ENCODE data around the gene PLEKHA7.
"Not testable (repeated sequence)": the region's sequence is repeated elsewhere in the genome, so short reads cannot be mapped to it uniquely, and the experiment has no call there.

PLEKHA7 gene

DNA sequence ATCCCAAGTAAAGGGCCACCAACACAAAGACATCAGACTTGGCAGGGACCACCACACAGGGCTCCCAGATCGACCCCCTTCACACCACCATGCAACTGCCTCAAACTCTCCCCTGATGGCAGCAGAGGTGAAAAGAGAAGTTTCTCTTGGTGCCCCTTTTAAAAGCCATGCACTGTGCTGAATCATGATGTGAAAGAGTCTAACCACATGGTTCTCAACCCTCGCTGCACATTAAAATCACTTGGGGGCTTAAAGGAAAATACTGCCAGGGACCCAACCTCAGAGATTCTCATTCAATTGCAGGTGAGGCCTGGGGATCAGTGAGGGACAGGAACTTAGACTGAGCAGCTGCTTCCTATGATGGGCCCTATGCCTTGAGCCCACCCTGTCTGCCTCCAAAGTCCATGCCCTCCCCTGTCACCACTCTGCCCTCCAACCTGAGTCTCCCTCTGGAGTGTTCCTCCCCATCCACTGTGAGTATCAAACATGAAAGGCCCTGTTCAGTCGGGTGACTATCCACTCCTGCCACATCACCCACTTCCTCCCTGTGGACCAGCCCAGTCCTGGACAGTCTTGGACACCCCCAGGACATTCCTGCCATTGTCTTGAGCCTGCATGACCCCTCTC lies 40.8 kb downstream of the PLEKHA7 start:
- DNase-seq: no peak

DNA sequence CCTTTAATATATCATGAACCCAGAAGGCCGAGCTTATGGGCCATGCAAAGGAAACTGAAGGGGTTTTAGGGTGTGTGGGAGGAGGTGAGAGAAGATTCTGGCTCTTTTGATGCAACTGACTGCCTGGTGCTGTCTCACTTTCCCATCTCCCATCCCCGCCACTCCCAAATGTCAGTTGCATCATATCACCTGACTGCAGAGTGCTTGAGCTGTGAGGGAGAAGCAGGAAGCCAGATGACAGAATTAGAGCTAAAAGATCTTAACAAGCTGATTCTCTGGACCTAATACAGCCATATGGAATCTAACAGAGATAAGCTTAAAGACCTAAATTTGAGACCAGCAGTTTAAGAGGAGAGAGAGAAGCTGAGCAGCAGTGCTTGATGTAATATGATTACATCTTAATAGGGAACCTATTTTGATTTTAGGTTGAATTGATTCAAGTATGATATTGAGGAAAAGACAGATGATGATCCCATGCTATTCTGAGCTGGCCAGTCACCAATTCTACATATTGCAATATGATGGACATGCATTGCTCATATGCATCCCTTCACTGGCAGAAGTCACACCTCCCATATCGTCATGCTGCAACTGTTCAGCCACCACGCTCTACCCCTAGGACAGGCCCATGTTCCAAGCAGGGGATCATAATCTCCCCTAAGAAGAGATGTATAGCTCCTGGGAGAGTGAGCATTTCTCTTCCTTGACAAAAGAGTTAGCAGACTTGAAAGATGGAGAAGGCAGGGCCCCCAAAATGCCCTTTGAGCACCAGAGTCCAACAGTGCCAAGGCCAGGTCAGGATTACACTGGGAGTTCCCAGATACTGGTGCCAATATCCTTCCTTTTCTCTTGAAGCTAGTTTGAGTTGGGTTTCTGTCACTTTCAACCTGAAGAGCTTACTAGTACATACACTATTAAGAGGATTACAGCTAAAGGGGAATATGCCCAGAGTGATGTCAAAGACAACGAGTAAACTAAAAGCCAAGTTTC lies 44.9 kb downstream of the PLEKHA7 start:
- DNase-seq: no peak

DNA sequence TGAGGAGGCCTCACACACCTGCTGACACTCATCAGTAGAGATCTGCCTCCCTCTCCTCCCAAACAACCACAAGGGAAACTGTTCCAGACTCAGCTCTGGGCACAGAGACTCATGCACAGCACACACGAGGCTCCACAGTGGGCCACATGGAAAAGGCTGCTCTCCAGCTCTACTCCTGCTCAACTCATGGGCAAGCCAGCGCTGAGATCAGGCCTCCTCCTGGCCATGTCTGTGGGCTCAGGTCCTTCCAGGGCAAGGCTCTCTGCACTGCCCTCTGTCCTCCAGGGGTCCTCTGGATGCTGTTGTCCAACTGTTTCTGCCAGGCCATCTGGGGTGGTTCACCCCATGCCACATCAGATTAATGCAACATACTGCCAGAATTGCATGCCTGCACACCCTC lies 46.0 kb downstream of the PLEKHA7 start:
- DNase-seq: no peak

DNA sequence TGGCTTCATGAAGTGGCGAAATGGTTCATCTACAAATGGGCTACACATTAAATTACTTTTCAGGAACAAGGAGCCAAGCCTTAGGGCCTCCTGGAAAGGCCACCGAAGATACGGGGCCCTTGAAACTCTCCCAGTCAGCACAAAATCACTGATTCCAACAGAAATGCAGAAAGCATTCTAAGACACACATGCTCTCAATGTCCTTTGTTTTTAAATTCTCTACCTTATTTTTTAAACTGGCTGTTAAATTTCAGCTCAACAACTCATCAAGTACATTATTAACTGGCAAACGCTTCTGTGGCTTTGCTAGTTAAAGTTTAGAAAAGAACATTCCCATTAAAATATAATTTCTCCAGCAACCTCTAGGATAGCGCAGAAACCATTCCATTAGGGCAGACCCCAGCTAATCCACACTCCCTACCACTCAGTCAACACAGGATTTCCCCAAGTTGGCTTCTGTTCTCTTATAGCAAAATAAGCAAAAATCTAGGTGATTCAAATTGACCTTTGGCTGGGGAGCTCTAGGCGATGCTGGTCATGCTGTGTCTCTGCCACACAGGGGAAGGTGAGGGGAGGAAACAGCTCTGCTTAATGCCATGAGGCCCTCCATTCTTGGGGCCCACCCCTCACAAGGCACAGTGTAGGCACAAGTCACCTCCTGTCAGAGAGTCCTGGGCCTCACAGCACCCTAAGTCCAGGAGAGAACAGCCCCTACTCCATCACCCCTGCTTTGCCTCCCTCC lies 47.1 kb downstream of the PLEKHA7 start:
- DNase-seq: no peak

DNA sequence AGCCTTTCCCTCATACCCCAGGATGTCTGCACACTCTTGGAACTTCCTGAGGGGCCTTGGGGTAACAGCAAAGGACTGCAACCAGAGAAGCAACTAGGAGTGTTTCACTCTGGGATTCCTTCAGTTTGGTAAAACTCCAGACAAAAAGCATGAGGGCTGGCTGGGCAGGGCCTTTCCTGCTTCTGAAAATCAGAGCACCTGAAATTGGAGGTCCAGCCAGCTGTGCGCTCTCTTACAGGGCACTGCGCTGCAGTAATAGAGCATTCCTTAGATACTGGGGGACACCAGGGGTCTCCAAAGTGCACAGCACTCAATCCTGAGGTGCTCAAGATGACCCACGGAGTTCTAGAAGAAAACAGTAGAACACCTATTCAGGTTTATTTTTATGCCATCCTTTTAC lies 49.7 kb downstream of the PLEKHA7 start:
- no peak for DNase-seq

DNA sequence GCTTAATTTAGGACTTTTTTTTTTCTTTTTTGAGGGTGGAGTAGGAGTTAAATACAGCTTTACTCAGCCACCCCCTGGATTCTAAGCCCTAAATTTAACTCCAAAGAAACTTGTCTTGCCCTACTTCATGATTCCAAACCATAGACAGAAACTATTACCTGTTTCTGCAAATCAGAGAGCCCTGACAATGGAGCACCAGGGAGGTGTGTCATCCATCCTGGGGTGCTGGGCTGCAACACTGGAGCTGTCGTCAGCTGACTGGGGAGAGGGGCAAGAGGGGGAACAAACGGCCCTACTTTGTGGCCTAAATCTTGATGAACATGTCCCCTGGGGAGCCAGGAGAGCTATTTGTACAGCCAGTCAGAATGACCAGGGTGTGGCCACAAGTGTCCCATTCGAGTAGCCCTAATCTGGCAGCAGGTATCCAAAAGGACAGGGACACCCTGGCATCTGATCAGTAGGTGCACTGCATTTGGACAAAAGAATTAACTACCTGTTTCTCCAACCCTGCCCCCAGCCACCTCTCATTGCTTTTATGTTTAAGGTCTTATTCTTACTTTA lies 50.8 kb downstream of the PLEKHA7 start:
- no peak for DNase-seq

DNA sequence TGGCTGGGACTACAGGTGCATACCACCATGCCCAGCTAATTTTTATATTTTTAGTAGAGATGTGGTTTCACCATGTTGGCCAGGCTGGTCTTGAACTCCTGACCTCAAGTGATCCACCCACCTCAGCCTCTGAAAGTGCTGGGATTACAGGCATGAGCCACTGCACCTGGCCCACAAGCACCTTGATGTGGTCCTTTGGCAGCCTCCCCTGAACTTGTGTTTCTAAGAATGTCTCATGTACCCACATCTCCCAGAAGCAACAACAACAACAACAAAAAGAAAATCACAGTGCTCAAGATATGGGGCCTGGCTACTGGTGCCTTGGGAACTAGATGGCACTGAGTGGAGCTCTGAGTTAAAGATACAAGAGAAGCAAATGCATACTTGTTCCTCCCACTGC lies 51.6 kb downstream of the PLEKHA7 start:
- DNase-seq: not testable (repeated sequence)

DNA sequence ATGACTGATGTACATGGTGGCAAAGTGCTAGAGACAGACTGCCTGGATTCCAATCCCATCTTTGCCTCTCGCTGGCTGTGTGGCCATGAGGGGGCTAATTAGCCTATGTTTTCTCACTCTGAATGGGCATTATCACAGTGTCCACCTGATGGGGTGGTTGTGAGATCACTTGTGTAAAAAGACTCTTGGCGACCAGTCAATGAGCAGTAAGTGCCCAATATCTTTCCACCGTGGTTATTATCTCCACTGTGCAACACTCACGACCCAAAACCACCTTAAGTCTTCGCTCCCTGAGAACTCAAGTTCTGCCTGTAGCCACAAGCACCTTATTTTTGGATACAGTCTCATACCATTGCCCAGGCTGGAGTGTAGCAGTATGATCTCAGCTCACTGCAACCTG lies 52.1 kb downstream of the PLEKHA7 start:
- DNase-seq: no peak

DNA sequence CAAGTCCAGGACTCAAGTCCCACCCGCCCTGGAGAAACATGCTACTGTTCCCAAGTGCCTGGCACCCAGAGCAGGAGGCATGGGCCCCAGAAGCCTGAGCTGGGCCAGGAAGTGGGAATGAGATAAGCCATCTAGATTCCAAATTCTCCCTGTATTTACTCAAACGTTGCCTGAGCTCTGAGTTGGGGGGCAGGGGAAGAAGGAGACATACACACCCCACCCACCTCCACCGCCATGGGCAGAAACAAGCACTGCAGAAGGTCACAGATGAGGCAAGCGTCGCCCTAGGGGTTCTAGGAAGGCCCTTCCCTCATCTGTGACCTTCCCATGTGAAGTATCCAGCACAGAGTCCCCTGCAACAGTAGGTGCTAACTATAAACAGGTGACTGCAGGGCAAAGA lies 54.0 kb downstream of the PLEKHA7 start:
- DNase-seq: no peak

DNA sequence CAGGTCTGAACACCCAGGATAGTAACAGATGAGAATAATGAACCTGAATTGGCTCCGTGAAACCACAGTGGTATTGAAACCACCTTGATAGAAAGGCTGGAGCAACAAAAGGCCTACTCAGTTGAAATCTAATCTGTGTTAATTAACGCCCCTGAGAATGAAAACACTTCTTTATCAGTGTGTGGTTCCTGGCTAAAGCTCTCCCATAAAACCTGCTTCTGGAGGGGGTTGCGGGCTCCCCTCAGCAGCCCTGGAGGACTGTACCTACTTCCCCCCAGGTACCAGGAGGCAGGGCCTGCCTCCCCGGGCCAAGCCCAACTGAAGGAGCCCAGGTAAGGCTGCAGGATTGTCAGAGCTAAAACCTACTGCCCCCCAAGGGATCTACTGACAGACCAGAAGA lies 54.6 kb downstream of the PLEKHA7 start:
- peak; percentile 77 for DNase-seq

DNA sequence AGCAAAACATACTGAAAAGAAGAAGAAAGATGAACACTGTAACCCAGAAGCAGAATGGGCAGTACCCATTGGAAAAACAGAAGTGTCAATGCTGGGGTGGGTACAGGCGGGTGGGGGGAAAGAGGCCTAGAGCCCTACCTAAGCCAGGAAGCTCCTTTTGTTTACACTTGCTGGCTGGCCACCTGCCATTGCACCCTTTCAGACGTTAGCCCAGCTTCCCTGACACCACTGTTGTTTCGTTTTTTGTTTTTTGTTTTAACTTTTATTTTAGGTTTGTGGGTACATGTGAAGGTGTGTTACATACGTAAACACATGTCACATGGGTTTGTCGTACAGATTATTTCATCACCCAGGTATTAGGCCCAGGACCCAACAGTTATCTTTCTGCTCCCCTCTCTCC lies 55.4 kb downstream of the PLEKHA7 start:
- no peak for DNase-seq

DNA sequence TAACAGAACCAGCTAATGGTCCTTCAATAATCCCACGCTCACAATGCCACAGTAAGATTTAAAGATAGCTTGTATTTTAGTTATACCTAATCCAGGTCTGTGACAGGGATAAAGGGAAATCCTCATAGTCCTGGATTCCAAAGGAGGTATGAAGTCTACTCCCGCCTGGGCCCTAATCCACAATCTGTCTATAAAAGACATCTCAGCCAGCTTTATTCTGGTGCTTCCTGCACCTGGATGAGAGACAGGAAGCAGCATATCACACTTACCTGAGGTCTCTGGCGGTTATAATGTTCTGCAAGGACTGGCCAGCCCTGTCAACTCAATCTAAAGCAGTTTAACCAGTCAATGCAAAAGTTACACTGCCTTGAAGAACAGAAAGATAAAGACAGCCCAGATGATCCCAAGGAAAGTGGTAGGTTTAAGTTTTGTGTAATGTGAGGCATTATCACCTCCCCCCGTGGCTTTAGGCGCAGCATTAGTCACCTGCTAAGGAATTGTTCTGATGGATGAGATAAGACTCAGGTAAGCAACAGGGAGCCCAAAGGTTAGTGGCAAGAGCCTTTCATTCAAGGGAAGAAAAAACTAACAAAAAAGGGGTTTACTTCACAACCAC lies 57.6 kb downstream of the PLEKHA7 start:
- no peak for DNase-seq

DNA sequence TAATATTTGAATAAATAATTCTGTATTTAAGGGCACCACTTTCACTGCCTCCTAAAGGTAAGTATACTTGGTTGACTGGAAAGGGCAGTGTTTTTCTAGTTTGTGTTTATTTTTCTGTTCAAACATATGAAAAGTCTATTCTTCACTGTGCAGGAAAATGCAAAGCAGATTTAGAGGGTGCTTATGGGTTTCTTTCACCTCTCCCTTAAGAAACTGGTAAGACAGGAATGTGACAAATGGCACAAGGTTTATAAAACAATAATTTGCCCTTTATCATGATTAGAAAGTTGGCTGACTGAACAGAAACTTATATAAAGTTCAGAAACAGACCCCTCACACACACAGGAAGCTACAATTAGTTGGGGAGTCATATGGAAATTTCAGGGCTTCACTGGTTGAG lies 60.6 kb downstream of the PLEKHA7 start:
- DNase-seq: no peak

DNA sequence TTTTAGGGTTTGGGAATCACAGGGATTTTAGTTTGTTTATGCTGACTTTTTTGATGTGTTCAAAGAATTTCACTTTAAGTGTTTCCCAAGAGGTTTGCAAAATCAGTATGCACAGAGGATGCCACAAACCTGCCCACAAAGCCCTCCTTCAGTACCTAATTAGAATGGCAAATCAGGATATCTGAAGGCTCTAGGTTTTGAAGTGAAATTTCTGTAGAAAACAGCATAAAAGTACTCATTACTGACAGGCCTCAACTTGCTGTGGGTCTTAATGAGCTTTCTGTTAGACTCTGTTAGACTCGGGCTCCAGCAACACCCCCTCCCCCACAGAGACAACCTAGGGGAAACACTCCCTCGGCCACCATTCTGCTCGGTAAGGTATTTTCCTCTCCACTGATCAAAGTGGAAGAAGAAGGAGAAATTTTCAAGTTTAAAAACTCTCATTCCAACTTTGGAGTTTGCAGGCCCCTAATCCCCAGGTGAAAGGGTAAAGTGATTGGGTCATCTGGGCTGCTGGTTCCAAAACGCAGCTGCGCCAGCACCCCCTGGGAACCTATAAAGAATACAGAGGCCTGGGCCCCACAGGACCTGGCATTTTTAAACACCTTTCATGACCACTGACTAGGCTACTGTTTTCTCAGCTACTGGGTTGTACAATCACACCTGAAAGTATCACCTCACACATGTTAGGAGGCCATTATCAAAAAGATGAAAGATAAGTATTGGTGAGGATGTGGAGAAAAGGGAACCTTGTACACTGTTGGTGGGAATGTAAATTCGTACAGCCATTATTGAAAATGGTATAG lies 67.5 kb downstream of the PLEKHA7 start:
- no peak for DNase-seq

DNA sequence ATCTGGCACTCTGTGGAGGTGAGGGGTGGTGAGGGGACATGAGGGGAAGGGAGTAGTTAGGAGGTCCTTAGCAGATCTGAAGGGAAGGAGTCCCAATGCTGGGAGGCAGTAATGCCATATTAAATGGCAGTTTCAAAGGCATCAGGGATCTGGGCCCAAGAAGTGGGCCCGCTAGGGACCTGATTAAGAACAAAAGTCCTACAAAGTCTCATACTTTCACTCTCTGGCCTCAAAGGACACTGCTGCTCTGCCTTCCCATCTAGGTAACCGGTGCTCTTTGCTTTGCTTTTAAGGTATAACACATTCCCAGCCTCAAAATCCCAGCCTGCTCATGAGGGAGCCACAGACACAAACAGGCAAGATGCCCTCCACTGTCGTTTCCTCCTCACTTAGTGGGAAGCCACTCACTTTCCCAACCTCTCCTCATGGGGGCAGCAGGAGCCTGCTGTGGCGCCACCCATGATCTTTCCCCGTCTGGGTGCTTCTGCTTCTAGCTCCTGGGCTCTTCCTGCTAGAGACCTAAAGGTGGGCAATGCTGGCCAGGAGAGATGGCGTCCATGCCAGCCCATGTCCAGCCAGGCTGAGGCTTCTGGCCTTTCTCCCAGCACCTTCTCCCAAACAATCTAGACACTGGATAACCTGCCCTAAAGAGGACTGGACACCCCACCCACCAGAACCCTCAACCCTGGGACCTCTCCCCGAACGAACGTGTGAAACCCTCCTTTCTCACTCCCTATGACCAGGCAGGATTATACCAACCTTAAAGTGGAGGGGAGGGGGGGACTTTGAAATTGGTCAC lies 68.3 kb downstream of the PLEKHA7 start:
- DNase-seq: no peak

DNA sequence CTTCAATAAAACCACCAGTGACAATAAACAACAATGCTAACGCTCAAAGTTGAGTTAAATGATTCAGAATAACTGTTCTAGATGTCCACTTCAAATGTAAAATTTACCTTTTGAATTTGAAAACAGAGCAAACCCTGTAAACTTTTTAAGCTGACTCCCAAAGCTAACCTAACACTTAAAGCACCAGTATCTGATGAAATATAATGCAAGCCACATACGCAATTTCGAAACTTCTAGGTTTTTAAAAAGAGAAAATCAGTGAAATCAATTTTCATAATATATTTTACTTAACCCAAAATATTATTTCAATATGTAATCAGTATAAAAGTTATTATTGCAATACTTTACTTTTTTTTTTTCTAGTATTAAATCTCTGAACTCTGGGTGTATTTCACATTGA lies 71.3 kb downstream of the PLEKHA7 start:
- no peak for DNase-seq

DNA sequence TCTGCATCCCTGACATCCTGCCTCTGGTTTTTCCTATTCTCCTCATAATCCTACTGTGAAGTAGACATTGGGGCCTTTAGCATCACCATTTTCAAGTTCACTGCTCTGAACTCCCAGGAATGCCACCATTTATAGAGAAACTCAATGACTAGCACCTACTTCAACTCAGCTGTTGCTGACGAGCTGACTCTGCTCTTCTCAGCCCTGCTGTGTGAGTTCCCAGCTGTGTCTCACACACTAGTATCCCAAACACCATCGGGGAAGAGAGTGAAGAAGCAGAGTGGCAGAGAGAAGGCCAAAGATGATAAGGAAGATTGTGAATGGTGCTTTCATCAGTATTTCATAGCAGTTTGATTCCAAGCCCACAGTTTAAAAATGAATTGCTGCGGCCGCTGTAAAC lies 71.9 kb downstream of the PLEKHA7 start:
- DNase-seq: no peak

DNA sequence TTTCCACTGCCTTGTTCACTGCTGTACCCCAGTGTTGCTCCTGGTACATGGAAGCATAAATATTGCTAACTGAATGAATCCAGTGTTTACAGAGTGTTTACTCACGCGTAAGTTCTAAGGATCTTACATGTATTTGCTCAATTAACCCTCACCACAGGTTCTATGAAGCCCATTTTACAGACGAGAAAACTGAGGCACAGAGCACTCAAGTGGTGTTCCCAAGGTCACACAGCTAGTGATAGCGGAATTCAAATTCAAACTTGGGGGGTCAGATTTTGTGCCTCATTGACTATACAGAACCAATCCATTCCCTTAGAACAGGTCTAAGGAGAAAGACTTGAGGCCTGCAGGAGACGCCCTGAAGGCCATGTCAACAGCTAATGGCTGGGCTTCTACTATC lies 72.3 kb downstream of the PLEKHA7 start:
- DNase-seq: no peak

DNA sequence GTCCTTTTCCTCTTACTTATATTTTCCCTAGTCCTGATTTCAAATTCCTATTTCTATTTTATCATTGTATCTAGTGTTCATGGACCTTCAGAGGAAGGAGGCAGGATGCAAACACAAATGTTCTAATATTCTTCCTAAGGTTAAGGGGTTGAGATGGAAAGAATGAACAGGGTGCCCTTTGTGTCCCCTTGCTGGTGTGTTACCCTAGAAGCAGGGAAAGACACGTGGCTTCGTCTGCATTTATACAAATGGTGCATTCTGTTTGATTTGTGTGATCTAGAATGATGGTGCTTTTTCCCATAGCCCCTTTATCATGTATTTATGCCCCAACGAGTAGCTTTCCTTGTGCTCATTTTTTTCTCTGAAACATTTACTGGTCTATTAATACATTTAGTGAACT lies 76.2 kb downstream of the PLEKHA7 start:
- no peak for DNase-seq

DNA sequence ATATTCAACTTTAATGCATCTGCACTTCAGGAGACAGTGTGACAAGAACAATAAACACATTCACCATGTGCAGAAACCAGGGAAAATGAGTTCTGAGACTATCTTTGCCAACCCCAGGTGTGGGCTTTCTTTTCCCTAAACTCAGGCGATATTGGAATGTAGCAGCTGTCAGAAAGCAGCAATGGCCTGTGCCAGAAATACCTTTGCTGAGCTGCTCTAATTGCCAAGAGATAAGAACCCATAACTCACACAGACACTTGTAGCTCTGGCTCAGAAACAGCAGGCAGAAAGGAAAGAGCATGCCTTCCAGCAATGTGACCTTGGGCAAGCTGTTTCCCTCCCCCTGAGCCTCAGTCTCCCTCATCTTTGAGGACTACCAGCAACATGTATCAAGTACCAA lies 77.6 kb downstream of the PLEKHA7 start:
- no peak for DNase-seq

Measured in NCI-H1436 treated with DMSO at 0.1 percent for 48 hours (cell line).